Calu3 (cell line): ENCODE measurements around the gene KREMEN2. TPM values are rescaled to one million over a fixed set of nuclear protein-coding genes. Genes with fewer than 3 reads are reported as not detected.
A peak's percentile ranks its signal among the peaks of the same experiment; 100 is the strongest.

Experiments used
- Bru-seq: library from RNA; stranded (reverse); fragments of 400-500 nt; gene quantifications from one replicate; lab custom pipeline; 2021; lab: Mats Ljungman, UMichigan
- BruChase-seq, 2 experiments: library from RNA; stranded (reverse); fragments of 400-500 nt; gene quantifications; one replicate each; lab custom pipeline; 2021; lab: Mats Ljungman, UMichigan
- BruUV-seq: library from RNA; stranded (reverse); fragments of 400-500 nt; replicated peaks from 2 replicates; lab custom pipeline; 2021; lab: Mats Ljungman, UMichigan
- CTCF ChIA-PET: fragments of 300-600 bp; sonication (Branson Sonifier 250); formaldehyde crosslinking; loops from one replicate; lab custom pipeline; 2022; ENCODE audit warnings: antibody characterized with exemption; lab: Charles Lee
- DNase-seq: peaks from one replicate; pipeline ENCODE4 v3.0.0; 2022
- H3K27ac Mint-ChIP-seq: one replicate; pipeline ENCODE4 v1.8.0; 2022; ENCODE audit warnings: mixed read lengths; ENCODE audit not compliant: unreplicated experiment
- H3K27me3 Mint-ChIP-seq: one replicate; pipeline ENCODE4 v1.8.0; 2022; ENCODE audit warnings: mixed read lengths; ENCODE audit not compliant: unreplicated experiment
- H3K36me3 Mint-ChIP-seq: one replicate; pipeline ENCODE4 v1.8.0; 2022; ENCODE audit warnings: mild to moderate bottlenecking, moderate library complexity, mixed read lengths; ENCODE audit not compliant: insufficient read depth, unreplicated experiment
- H3K4me1 Mint-ChIP-seq: one replicate; pipeline ENCODE4 v1.8.0; 2022; ENCODE audit warnings: mild to moderate bottlenecking, low read depth, mixed read lengths; ENCODE audit not compliant: unreplicated experiment
- H3K4me3 Mint-ChIP-seq: one replicate; pipeline ENCODE4 v1.8.0; 2022; ENCODE audit warnings: mild to moderate bottlenecking, low read depth, moderate library complexity, mixed read lengths; ENCODE audit not compliant: unreplicated experiment
- H3K9me3 Mint-ChIP-seq: one replicate; pipeline ENCODE4 v1.8.0; 2022; ENCODE audit warnings: low read depth, mixed read lengths; ENCODE audit not compliant: unreplicated experiment
- CTCF ChIP-seq: fragments of 200-600 bp; IDR thresholded peaks from one replicate; pipeline ENCODE4 v1.8.0; 2022; ENCODE audit warnings: antibody characterized with exemption; ENCODE audit not compliant: unreplicated experiment
- intact Hi-C: fragments of 100-400 bp; cut with micrococcal nuclease; formaldehyde crosslinking; loops from one replicate; pipeline ENCODE4 v1.10.0; 2022; ENCODE audit not compliant: unreplicated experiment
- long read RNA-seq: library from polyadenylated mRNA; stranded (forward); transcript quantifications from one replicate; pipeline ENCODE4 v2.0.0, GENCODE V29; 2022
- total RNA-seq: library from RNA; stranded (reverse); gene quantifications from 2 replicates; pipeline ENCODE4 v1.2.3, GENCODE V29; 2022

The KREMEN2 gene
- total RNA-seq (0.51 TPM in 1 of 2 replicates, not detected in the other), Bru-seq, nascent RNA (percentile 8 among the genes with signal in this experiment), BruChase-seq, experiment 1, labeled RNA remaining after a 6-hour chase (not detected), BruChase-seq, experiment 2, labeled RNA remaining after a 2-hour chase (percentile 16 among the genes with signal in this experiment)
- long read RNA-seq, partial matches to known transcripts, result 0 of 2 reads
- long read RNA-seq, other reads (novel, unspliced or antisense), result 0 of 2 reads

- Mint-ChIP-seq H3K27ac (peak within 1 kb of the TSS; percentile 54), H3K4me3 (peak within 1 kb of the TSS; percentile 81), H3K4me1 (peaks cover 21% of the 10 kb centered on the region), H3K36me3 (peaks cover 36% of the 10 kb centered on the region), H3K9me3 (no peaks in the 10 kb centered on the region), H3K27me3 (peaks cover 84% of the 10 kb centered on the region)
- CTCF ChIA-PET, result interaction anchor here (0.6 kb wide), 1 partner anchor 101 kb away, joined by 3 read pairs; no protein-coding TSS in a partner anchor
- no TSS peak for BruUV-seq
- no peak for TF ChIP-seq CTCF
- peak; percentile 57 for DNase-seq
- intact Hi-C loops, result no loop called here
Measured at GRCh38 chr16:2963723-2964474, at the start of gene KREMEN2. KREMEN2 (plus strand) TSS chr16:2964275; CDS start chr16:2964521, 246 bp downstream.

- Mint-ChIP-seq H3K4me3 (no peak overlapping the region), H3K27me3 (peaks cover under 1% of the 10 kb centered on the region), H3K27ac (peak overlapping the region; percentile 25), H3K9me3 (no peaks in the 10 kb centered on the region), H3K4me1 (peaks cover 14% of the 10 kb centered on the region), H3K36me3 (peaks cover 48% of the 10 kb centered on the region)
- no peak for TF ChIP-seq CTCF
- BruUV-seq, result TSS peak; percentile 24
- CTCF ChIA-PET, result interaction anchor here (1.1 to 1.4 kb wide), 2 partner anchors 12 to 76 kb away, joined by 3 to 4 read pairs; no protein-coding TSS in a partner anchor
- DNase-seq, result no peak
- intact Hi-C loops, result no loop called here
Measured at GRCh38 chr16:2915196-2915929, 48.7 kb upstream of the KREMEN2 start.

- peak; percentile 64 for DNase-seq
- no TSS peak for BruUV-seq
- Mint-ChIP-seq H3K4me3 (no peak overlapping the region), H3K27me3 (no peaks in the 10 kb centered on the region), H3K4me1 (no peaks in the 10 kb centered on the region), H3K36me3 (peaks cover 19% of the 10 kb centered on the region), H3K27ac (no peak overlapping the region), H3K9me3 (no peaks in the 10 kb centered on the region)
- CTCF ChIA-PET, result interaction anchor here (0.7 to 1.0 kb wide), 3 partner anchors 28 to 45 kb away, joined by 3 to 5 read pairs (median 3); no protein-coding TSS in a partner anchor
- peak; percentile 84 for TF ChIP-seq CTCF
- intact Hi-C loops, result loop anchor here (2.0 kb wide), 1 partner anchor 45 kb away; no protein-coding TSS in a partner anchor
Measured at GRCh38 chr16:2919511-2920255, 44.4 kb upstream of the KREMEN2 start.
